GM23338 (cell line): ENCODE data around the gene RAB36. TPM values are rescaled to one million over a fixed set of nuclear protein-coding genes. Genes with fewer than 3 reads are reported as not detected.

Experiments used
- ATAC-seq: fragments of 200-7000 bp; cut with Tn5 transposase; 3 replicates; pipeline ENCODE4 v1.9.1; 2020
- DNase-seq: peaks from one replicate; pipeline ENCODE4 v3.0.0-alpha.2; 2015; ENCODE audit warnings: low spot score
- H2AFZ ChIP-seq: fragments of 200-600 bp; sonication (generic); 2 replicates; pipeline ENCODE4 v1.8.0; 2016; ENCODE audit warnings: antibody characterized with exemption, mild to moderate bottlenecking, moderate library complexity
- H3F3A ChIP-seq: fragments of 200-600 bp; sonication (generic); replicated peaks from 2 replicates; pipeline ENCODE4 v1.8.0; 2017; ENCODE audit warnings: antibody characterized with exemption, mixed run types, low read depth
- H3K27ac ChIP-seq: fragments of 200-600 bp; sonication (generic); 2 replicates; pipeline ENCODE4 v1.6.1; 2016; ENCODE audit warnings: low read depth
- H3K27me3 ChIP-seq: fragments of 200-600 bp; sonication (generic); 2 replicates; pipeline ENCODE4 v1.8.0; 2016; ENCODE audit warnings: mild to moderate bottlenecking, mixed run types, moderate library complexity; ENCODE audit not compliant: insufficient read depth
- H3K36me3 ChIP-seq: fragments of 200-600 bp; sonication (generic); 2 replicates; pipeline ENCODE4 v1.8.0; 2016; ENCODE audit warnings: mild to moderate bottlenecking; ENCODE audit not compliant: insufficient read depth
- H3K4me1 ChIP-seq: fragments of 200-600 bp; sonication (generic); 2 replicates; pipeline ENCODE4 v1.8.0; 2016; ENCODE audit warnings: mild to moderate bottlenecking, moderate library complexity; ENCODE audit not compliant: insufficient read depth
- H3K4me2 ChIP-seq: fragments of 200-600 bp; sonication (generic); 2 replicates; pipeline ENCODE4 v1.7.1; 2017; ENCODE audit warnings: mixed run types
- H3K4me3 ChIP-seq: fragments of 200-600 bp; sonication (generic); 2 replicates; pipeline ENCODE4 v1.6.1; 2016; ENCODE audit warnings: mixed run types
- H3K79me2 ChIP-seq: fragments of 200-600 bp; sonication (generic); replicated peaks from 2 replicates; pipeline ENCODE4 v1.8.0; 2017; ENCODE audit warnings: mild to moderate bottlenecking; ENCODE audit not compliant: insufficient read depth
- H3K9me2 ChIP-seq: fragments of 200-600 bp; sonication (generic); 2 replicates; pipeline ENCODE4 v1.8.0; 2017; ENCODE audit not compliant: insufficient read depth
- H4K20me1 ChIP-seq: fragments of 200-600 bp; sonication (generic); replicated peaks from 2 replicates; pipeline ENCODE4 v1.8.0; 2017; ENCODE audit warnings: mild to moderate bottlenecking; ENCODE audit not compliant: insufficient read depth
- H3K27ac Mint-ChIP-seq: 2 replicates; pipeline ENCODE4 v1.8.0; 2020; ENCODE audit warnings: inconsistent platforms, mild to moderate bottlenecking, moderate library complexity, mixed read lengths
- H3K27me3 Mint-ChIP-seq: 3 replicates; pipeline ENCODE4 v1.8.0; 2022; ENCODE audit warnings: low read depth, mild to moderate bottlenecking, moderate library complexity, mixed read lengths, inconsistent platforms; ENCODE audit not compliant: insufficient read depth, poor library complexity
- H3K36me3 Mint-ChIP-seq: 3 replicates; pipeline ENCODE4 v1.8.0; 2021; ENCODE audit warnings: low read depth, mild to moderate bottlenecking, inconsistent platforms, moderate library complexity, mixed read lengths
- H3K4me1 Mint-ChIP-seq: 3 replicates; pipeline ENCODE4 v1.8.0; 2020; ENCODE audit warnings: mild to moderate bottlenecking, inconsistent platforms, mixed read lengths
- H3K4me3 Mint-ChIP-seq: 3 replicates; pipeline ENCODE4 v1.8.0; 2021; ENCODE audit warnings: moderate library complexity, mild to moderate bottlenecking, inconsistent platforms, mixed read lengths
- H3K9me3 Mint-ChIP-seq: 3 replicates; pipeline ENCODE4 v1.8.0; 2020; ENCODE audit warnings: moderate library complexity, mild to moderate bottlenecking, inconsistent platforms, mixed read lengths
- CREB1 ChIP-seq: fragments of 250-450 bp; sonication (Bioruptor Pico); IDR thresholded peaks from 2 replicates; pipeline ENCODE4 v1.5.0; 2020; ENCODE audit warnings: low read depth, mild to moderate bottlenecking, moderate library complexity
- CTCF ChIP-seq, 2 experiments: fragments of 200-600 bp in 1 of 2; sonication (generic) in 1 of 2; conservative IDR thresholded peaks; 2 replicates each; pipeline versions ENCODE4 v1.5.1 to v1.6.1; 2016 to 2017; ENCODE audit warnings: antibody characterized with exemption in 2 of 2, low read depth in 2 of 2, mild to moderate bottlenecking in 2 of 2, moderate library complexity in 1 of 2
- ETS1 ChIP-seq: IDR thresholded peaks from 2 replicates; pipeline ENCODE4 v1.6.1; 2016; ENCODE audit warnings: antibody characterized with exemption
- EZH2 ChIP-seq: fragments of 200-600 bp; sonication (generic); IDR thresholded peaks from one replicate; pipeline ENCODE4 v1.8.0; 2017; ENCODE audit warnings: antibody characterized with exemption, mild to moderate bottlenecking, low read depth; ENCODE audit not compliant: unreplicated experiment
- EZH2phosphoT487 ChIP-seq: fragments of 200-600 bp; sonication (generic); IDR thresholded peaks from one replicate; pipeline ENCODE4 v1.8.1; 2018; ENCODE audit warnings: antibody characterized with exemption; ENCODE audit not compliant: unreplicated experiment
- JUNB ChIP-seq: IDR thresholded peaks from one replicate; pipeline ENCODE4 v1.6.1; 2016; ENCODE audit warnings: antibody characterized with exemption; ENCODE audit not compliant: unreplicated experiment
- NANOG ChIP-seq: IDR thresholded peaks from 2 replicates; pipeline ENCODE4 v1.6.1; 2016; ENCODE audit warnings: antibody characterized with exemption, borderline replicate concordance
- POLR2AphosphoS5 ChIP-seq: IDR thresholded peaks from 2 replicates; pipeline ENCODE4 v1.6.1; 2016; ENCODE audit warnings: antibody characterized with exemption, low read depth
- REST ChIP-seq: IDR thresholded peaks from one replicate; pipeline ENCODE4 v1.6.1; 2018; ENCODE audit warnings: antibody characterized with exemption; ENCODE audit not compliant: unreplicated experiment
- STAT1 ChIP-seq: IDR thresholded peaks from one replicate; pipeline ENCODE4 v1.6.1; 2016; ENCODE audit warnings: antibody characterized with exemption; ENCODE audit not compliant: unreplicated experiment
- ZNF114 ChIP-seq: fragments of 250-450 bp; sonication (Bioruptor Pico); IDR thresholded peaks from 2 replicates; pipeline ENCODE4 v1.5.0; 2020; ENCODE audit warnings: mild to moderate bottlenecking, moderate library complexity
- ZNF331 ChIP-seq: fragments of 250-450 bp; sonication (Bioruptor Pico); IDR thresholded peaks from 2 replicates; pipeline ENCODE4 v1.5.0; 2020; ENCODE audit warnings: low read depth, mild to moderate bottlenecking, moderate library complexity
- ZNF462 ChIP-seq: fragments of 250-450 bp; sonication (Bioruptor Pico); IDR thresholded peaks from 2 replicates; pipeline ENCODE4 v1.5.0; 2020; ENCODE audit warnings: mild to moderate bottlenecking, moderate library complexity
- polyA plus RNA-seq: library from polyadenylated mRNA; unstranded; fragments of >200 nt; fragmentation: Nextera tagmentation; extraction: Ambion mirVana; gene quantifications from 2 replicates; pipeline ENCODE4 v1.2.1, GENCODE V29; 2016
- total RNA-seq: library from RNA; depleted of rRNA; stranded (reverse); fragments of >200 nt; shearing (Covaris generic); gene quantifications from 2 replicates; pipeline ENCODE4 v1.2.3, GENCODE V29; 2014

RAB36 gene
- total and polyA plus RNA-seq, 2 experiments from 2014 or later, result 0.58 to 1.2 TPM

GRCh38 chr22:23115825-23116494, 29.3 kb upstream of the RAB36 start:
- Histone ChIP-seq H3K79me2 (no peaks in the 10 kb centered on the region), H3K27ac (no peak overlapping the region), H3K27me3 (no peaks in the 10 kb centered on the region), H3K9me2 (no peaks in the 10 kb centered on the region), H3K4me3 (no peak overlapping the region), H3F3A (no peaks in the 10 kb centered on the region), H3K4me2 (no peak overlapping the region), H3K36me3 (no peaks in the 10 kb centered on the region), H2AFZ (no peak overlapping the region), H3K4me1 (no peaks in the 10 kb centered on the region; the same call in 1 of the 2 replicates), H4K20me1 (no peaks in the 10 kb centered on the region)
- Mint-ChIP-seq H3K4me1 (peaks cover 7% of the 10 kb centered on the region), H3K27ac (no peak overlapping the region), H3K27me3 (peaks cover 9% of the 10 kb centered on the region), H3K9me3 (no peaks in the 10 kb centered on the region), H3K36me3 (no peaks in the 10 kb centered on the region), H3K4me3 (no peak overlapping the region)
- ATAC-seq, result no peak
- no peak for DNase-seq
- no peak for TF ChIP-seq REST
- no peak for TF ChIP-seq EZH2
- no peak for TF ChIP-seq STAT1
- no peak for TF ChIP-seq JUNB
- no peak for TF ChIP-seq EZH2phosphoT487
- TF ChIP-seq ZNF462 (CRISPR knock-in tag), result no peak
- TF ChIP-seq NANOG, result no peak
- no peak for TF ChIP-seq ZNF331 (CRISPR knock-in tag)
- TF ChIP-seq ZNF114 (CRISPR knock-in tag), result no peak
- TF ChIP-seq POLR2AphosphoS5, result no peak
- TF ChIP-seq ETS1, result no peak
- no peak for TF ChIP-seq CREB1 (CRISPR knock-in tag)
- TF ChIP-seq CTCF (conservative IDR thresholded peaks at IDR 0.05; ENCODE audit: low read depth in 2 of 2), result no peak
